Osteoblast (primary cell): ENCODE measurements around the gene POLR2L. TPM values are rescaled to one million over a fixed set of nuclear protein-coding genes. Genes with fewer than 3 reads are reported as not detected.

Experiments
- DNase-seq: peaks from one replicate; pipeline ENCODE4 v3.0.0; 2011; ENCODE audit warnings: low spot score, mixed read lengths; ENCODE audit not compliant: insufficient read length; ENCODE audit errors: missing footprints
- H2AFZ ChIP-seq: 2 replicates; pipeline ENCODE4 v1.6.0; 2011; ENCODE audit warnings: mild to moderate bottlenecking, low read length
- H3K27ac ChIP-seq: 2 replicates; pipeline ENCODE4 v1.5.1; 2011; ENCODE audit warnings: mild to moderate bottlenecking, low read depth, low read length, moderate library complexity
- H3K27me3 ChIP-seq: 2 replicates; pipeline ENCODE4 v1.6.0; 2012; ENCODE audit warnings: mild to moderate bottlenecking, control low read depth, inconsistent platforms, low read length, moderate library complexity; ENCODE audit not compliant: insufficient read depth
- H3K36me3 ChIP-seq: 2 replicates; pipeline ENCODE4 v1.5.1; 2011; ENCODE audit warnings: mild to moderate bottlenecking, low read length, control low read depth, moderate library complexity; ENCODE audit not compliant: insufficient read depth
- H3K4me1 ChIP-seq: 2 replicates; pipeline ENCODE4 v1.5.1; 2011; ENCODE audit warnings: mild to moderate bottlenecking, low read length, control low read depth, moderate library complexity; ENCODE audit not compliant: insufficient read depth
- H3K4me2 ChIP-seq: 2 replicates; pipeline ENCODE4 v1.6.0; 2011; ENCODE audit warnings: mild to moderate bottlenecking, low read length; ENCODE audit not compliant: insufficient read depth
- H3K4me3 ChIP-seq: fragments of 200-600 bp; sonication (generic); 3 replicates; pipeline ENCODE4 v1.5.1; 2012; ENCODE audit warnings: mild to moderate bottlenecking, low read length, inconsistent platforms; ENCODE audit not compliant: insufficient read depth
- H3K79me2 ChIP-seq: 2 replicates; pipeline ENCODE4 v1.6.0; 2012; ENCODE audit warnings: mild to moderate bottlenecking, low read length, control low read depth, inconsistent platforms; ENCODE audit not compliant: insufficient read depth
- H3K9me3 ChIP-seq: 2 replicates; pipeline ENCODE4 v1.5.1; 2011; ENCODE audit warnings: low read depth, low read length, control low read depth
- H4K20me1 ChIP-seq: 2 replicates; pipeline ENCODE4 v1.6.0; 2012; ENCODE audit warnings: mild to moderate bottlenecking, low read length, control low read depth; ENCODE audit not compliant: insufficient read depth
- CTCF ChIP-seq: IDR thresholded peaks from 2 replicates; pipeline ENCODE4 v1.5.1; 2011; ENCODE audit warnings: mild to moderate bottlenecking, low read depth, low read length, moderate library complexity; ENCODE audit errors: extremely low read depth
- total RNA-seq: library from RNA; depleted of rRNA; stranded (reverse); fragments of >200 nt; gene quantifications from 2 replicates; pipeline ENCODE4 v1.2.3, GENCODE V29; 2012

The POLR2L gene
- total RNA-seq, 1 donor = 60.8 TPM

DNA sequence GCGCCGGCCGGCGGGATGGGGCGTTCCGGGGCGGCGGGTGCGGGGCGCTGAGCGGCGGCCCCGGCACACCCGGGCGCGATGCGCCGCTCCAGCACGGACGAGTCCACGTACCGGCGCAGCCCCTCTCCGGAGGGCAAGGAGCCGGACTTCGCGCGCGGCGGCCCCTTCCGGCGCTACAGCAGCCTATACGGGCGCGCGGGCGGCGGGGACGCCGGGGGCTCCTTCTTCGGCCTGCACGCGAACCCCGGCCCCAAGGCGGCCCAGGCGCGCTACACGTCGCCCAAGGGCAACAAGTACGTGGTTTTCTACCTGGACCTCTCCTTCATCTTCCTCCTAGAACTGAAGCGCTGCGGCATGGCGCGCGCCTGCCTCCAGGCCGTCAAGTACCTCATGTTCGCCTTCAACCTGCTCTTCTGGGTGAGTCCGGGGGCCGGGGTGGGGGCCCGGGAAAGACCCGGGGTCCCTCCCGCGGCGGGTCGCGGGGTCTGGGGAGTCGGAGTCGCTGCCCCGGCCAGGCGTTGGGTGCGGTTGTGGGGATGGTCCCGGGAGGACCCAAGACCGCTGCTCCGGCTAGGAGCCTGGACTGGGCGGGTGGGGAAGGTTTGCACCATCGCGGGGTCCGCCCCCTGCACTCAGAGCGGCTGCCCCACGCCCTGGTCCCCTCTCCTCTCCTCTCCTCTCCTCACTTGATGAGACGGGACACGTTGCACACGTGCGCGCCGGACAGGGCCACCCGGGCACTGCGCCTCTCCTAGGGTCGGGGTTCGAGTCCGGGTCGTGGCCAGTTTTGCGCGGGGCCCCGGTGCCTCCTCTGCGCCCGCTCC, 7.8 kb upstream of the POLR2L start:
- H3K36me3 ChIP-seq = peaks cover 6% of the 10 kb centered on the region
- no peaks in the 10 kb centered on the region for H3K27me3 ChIP-seq
- H3K79me2 ChIP-seq = peaks cover 93% of the 10 kb centered on the region
- no peak overlapping the region for H3K4me2 ChIP-seq
- DNase-seq = no peak
- H3K4me1 ChIP-seq = peaks cover 21% of the 10 kb centered on the region
- H3K27ac ChIP-seq = no peak overlapping the region
- no peaks in the 10 kb centered on the region for H3K9me3 ChIP-seq
- no peak overlapping the region for H2AFZ ChIP-seq
- no peak for TF ChIP-seq CTCF
- no peak overlapping the region for H3K4me3 ChIP-seq
- H4K20me1 ChIP-seq = peaks cover 47% of the 10 kb centered on the region

DNA sequence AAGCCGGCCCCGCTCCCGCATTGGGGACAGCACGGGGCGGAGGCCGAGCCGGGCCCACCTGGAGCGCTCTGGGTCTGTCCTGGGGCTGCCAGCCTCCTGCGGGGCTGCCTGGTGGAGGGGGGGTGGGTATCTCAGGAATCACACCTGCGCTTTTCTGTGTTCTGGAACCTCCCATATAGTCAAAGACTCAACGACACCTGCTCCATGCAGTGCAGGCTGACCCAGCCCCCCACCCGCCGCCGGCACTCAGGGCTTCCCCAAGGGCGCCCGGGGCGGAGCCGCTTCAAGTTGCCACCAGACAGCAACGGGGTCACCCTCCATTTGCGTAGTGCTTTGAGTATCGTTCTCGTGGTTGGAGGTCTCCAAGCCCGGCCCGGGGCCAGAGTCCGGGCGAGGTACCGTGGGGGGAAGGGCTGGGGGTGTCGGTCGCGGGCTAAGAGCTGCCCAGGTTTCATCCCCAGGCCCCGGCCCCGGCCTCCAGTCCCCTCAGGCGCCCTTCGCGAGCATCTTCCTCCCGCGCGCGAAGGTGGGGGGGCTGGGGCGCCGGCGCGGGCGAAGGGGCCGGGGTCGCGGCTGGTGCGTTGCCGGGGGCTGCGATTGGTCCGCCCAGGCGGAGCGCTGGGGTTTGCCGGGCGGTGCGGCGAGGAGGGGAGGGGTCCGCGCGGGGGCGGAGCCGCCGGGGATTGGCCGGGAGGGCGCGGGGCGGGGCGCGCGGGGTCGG, 6.9 kb upstream of the POLR2L start:
- Histone ChIP-seq H2AFZ (no peak overlapping the region), H3K36me3 (peaks cover 6% of the 10 kb centered on the region), H4K20me1 (peaks cover 45% of the 10 kb centered on the region), H3K9me3 (no peaks in the 10 kb centered on the region), H3K4me2 (no peak overlapping the region), H3K4me3 (peak overlapping the region; percentile 28), H3K4me1 (peaks cover 27% of the 10 kb centered on the region), H3K79me2 (peaks cover 91% of the 10 kb centered on the region), H3K27ac (no peak overlapping the region), H3K27me3 (no peaks in the 10 kb centered on the region)
- DNase-seq = peak; percentile 95
- no peak for TF ChIP-seq CTCF

- H3K27ac ChIP-seq = no peak overlapping the region
- TF ChIP-seq CTCF = peak; percentile 73
- H4K20me1 ChIP-seq = peaks cover 37% of the 10 kb centered on the region
- peaks cover 6% of the 10 kb centered on the region for H3K36me3 ChIP-seq
- H3K79me2 ChIP-seq = peaks cover 83% of the 10 kb centered on the region
- H3K4me1 ChIP-seq = peaks cover 27% of the 10 kb centered on the region
- peak; percentile 99 for DNase-seq
- H3K4me2 ChIP-seq = no peak overlapping the region
- H2AFZ ChIP-seq = no peak overlapping the region
- no peaks in the 10 kb centered on the region for H3K27me3 ChIP-seq
- H3K4me3 ChIP-seq = no peak overlapping the region
- no peaks in the 10 kb centered on the region for H3K9me3 ChIP-seq
These were observed 6.1 kb upstream of the POLR2L start for GRCh38 chr11:848380-848931.

DNA sequence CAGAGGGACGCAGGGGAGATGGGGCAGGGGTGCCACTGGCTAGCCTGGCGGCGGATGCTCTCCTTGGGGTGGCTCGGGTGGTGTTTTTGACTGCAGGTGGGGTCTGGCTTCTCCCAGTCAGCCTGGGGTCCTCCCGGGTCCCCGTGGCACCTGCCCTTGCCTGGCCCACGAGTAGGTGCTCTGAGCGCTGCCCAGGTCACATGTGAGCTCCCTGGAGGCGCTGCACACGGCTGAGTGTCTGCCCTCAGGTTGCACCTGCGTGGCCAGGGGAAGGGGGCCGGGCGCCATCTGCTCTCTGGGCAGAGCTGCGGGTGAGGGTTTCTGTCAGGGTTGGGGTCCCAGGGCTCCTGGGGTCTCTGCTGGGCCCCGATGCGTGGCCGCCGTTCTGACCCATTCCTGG, 5.5 kb upstream of the POLR2L start:
- Histone ChIP-seq H3K36me3 (peaks cover 6% of the 10 kb centered on the region), H3K79me2 (peaks cover 82% of the 10 kb centered on the region), H2AFZ (no peak overlapping the region), H3K27me3 (no peaks in the 10 kb centered on the region), H3K4me2 (no peak overlapping the region), H4K20me1 (peaks cover 37% of the 10 kb centered on the region), H3K27ac (no peak overlapping the region), H3K9me3 (no peaks in the 10 kb centered on the region), H3K4me3 (no peak overlapping the region), H3K4me1 (peaks cover 27% of the 10 kb centered on the region)
- no peak for DNase-seq
- no peak for TF ChIP-seq CTCF
